GM12874 (cell line): Measurements from ENCODE around the gene IGFALS.

Source experiments
- TF ChIP-seq, protein P1 (sequence below): IDR thresholded peaks from 2 replicates; pipeline ENCODE4 v1.5.1; 2011; ENCODE audit warnings: low read depth, mild to moderate bottlenecking, control low read depth, low read length, moderate library complexity; ENCODE audit not compliant: insufficient read depth

IGFALS gene

GRCh38 chr16:1769402-1770300 is 23.9 kb downstream of the IGFALS start:
- TF ChIP-seq, protein P1, sequence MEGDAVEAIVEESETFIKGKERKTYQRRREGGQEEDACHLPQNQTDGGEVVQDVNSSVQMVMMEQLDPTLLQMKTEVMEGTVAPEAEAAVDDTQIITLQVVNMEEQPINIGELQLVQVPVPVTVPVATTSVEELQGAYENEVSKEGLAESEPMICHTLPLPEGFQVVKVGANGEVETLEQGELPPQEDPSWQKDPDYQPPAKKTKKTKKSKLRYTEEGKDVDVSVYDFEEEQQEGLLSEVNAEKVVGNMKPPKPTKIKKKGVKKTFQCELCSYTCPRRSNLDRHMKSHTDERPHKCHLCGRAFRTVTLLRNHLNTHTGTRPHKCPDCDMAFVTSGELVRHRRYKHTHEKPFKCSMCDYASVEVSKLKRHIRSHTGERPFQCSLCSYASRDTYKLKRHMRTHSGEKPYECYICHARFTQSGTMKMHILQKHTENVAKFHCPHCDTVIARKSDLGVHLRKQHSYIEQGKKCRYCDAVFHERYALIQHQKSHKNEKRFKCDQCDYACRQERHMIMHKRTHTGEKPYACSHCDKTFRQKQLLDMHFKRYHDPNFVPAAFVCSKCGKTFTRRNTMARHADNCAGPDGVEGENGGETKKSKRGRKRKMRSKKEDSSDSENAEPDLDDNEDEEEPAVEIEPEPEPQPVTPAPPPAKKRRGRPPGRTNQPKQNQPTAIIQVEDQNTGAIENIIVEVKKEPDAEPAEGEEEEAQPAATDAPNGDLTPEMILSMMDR = no peak

DNA sequence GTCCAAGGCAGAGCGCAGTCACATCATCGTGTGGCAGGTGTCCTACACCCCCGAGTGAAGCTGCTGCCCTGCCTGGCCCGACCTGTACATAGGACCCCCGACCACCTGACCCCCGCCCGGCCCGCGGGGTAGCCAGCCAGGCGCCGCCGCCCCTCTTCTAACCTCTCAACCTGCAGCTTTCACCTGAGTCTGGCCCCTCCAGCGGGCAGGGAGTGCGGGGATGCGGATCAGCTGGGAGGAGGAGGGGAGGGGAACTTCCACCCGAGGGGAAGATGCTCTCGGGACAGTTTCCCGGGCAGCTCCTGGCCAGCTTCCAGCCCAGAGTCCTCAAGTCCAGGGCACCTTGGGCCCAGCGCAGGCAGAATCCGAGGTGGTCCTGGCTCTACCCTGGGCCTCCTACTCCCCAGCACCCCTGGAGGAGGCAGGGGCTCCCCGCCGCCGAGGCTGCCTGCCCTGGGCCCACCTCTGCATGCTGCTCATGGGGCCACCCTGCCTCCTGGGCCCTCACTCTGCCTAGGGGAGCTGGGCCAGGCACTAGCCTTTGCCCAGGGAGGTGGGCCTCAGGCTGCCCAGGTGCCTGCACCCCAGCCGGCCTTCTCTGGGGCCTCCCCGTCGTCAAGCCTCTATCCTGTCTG is 24.6 kb downstream of the IGFALS start:
- TF ChIP-seq, protein P1 = no peak

DNA sequence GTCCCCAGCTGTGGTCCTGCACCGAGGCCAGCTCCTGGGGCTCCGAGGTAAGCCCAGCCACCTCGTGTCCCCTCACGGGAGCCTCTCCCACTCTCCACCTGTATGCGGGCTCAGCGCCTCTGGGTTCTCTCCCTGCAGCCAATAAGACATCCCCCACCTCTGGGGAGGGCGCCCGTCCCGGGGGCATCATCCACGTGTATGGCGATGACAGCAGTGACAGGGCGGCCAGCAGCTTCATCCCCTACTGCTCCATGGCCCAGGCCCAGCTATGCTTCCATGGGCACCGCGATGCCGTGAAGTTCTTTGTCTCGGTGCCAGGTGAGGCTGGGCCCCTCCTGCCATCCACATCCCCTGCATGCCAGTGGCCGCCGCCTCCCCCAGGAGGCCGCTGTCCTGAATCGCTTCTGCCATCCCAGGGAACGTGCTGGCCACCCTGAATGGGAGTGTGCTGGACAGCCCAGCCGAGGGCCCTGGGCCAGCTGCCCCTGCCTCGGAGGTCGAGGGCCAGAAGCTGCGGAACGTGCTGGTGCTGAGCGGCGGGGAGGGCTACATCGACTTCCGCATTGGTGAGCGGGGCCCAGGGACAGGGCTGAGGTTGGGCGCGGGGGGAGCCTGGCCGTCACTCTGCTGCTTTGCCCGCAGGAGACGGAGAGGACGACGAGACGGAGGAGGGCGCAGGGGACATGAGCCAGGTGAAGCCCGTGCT is 25.3 kb downstream of the IGFALS start:
- TF ChIP-seq, protein P1 = no peak

DNA sequence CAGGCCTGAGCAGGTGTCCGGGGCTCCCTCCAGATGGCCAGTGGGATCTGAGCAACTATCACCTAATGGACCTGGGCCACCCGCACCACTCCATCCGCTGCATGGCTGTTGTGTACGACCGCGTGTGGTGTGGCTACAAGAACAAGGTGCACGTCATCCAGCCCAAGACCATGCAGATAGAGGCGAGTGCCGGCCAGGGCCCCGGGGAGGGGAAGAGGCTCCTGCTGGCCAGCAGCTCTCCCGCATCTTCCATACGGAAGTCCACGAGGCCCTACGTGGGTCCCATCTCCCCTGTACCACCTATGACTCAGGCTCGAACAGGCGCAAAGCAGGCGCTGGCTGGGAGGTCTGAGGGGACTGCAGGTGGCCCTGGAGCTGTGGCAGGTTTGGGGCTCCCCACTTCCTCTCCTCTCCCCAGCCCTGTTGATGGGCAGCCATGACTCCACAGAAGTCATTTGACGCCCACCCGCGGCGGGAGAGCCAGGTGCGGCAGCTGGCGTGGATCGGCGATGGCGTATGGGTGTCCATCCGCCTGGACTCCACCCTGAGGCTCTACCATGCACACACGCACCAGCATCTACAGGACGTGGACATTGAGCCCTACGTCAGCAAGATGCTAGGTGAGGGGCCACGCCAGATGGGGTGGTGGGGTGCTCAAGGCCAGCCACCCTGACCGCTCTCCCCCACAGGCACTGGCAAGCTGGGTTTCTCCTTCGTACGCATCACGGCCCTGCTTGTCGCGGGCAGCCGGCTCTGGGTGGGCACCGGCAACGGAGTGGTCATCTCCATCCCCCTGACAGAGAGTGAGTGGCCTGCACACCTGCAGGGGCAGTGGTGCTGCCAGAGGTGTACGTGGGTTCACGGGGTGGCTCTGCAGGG is 26.1 kb downstream of the IGFALS start:
- TF ChIP-seq, protein P1 = no peak

GRCh38 chr16:1766701-1767100 is 26.8 kb downstream of the IGFALS start:
- TF ChIP-seq, protein P1 = no peak

DNA sequence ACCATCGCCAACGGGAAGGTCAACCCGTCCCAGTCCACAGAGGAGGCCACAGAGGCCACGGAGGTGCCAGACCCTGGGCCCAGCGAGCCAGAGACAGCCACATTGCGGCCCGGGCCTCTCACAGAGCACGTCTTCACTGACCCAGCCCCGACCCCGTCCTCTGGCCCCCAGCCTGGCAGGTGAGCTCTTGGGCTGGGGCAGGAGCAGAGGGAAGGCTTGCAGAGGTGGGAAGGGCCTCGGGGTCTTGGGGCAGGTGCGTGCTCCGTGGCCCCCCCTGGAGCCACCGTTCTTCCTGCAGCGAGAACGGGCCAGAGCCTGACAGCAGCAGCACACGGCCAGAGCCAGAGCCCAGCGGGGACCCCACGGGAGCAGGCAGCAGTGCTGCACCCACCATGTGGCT is 27.3 kb downstream of the IGFALS start:
- TF ChIP-seq, protein P1 = no peak
